DND-41 (cell line): Measurements from ENCODE around the gene FOXP1.

ENCODE experiments used
- ATAC-seq: fragments of 200-7000 bp; cut with Tn5 transposase; 3 replicates; pipeline ENCODE4 v1.9.1; 2021; ENCODE audit warnings: low read depth; ENCODE audit not compliant: insufficient read depth
- DNase-seq: peaks from one replicate; pipeline ENCODE4 v3.0.0-alpha.2; 2020
- H2AFZ ChIP-seq: 2 replicates; pipeline ENCODE4 v1.6.0; 2012; ENCODE audit warnings: low read depth, low read length
- H3K27ac ChIP-seq: 2 replicates; pipeline ENCODE4 v1.5.1; 2012; ENCODE audit warnings: low read length, inconsistent platforms
- H3K27me3 ChIP-seq: fragments of 200-600 bp; sonication (generic); 2 replicates; pipeline ENCODE4 v1.6.0; 2012; ENCODE audit warnings: low read length, mild to moderate bottlenecking, inconsistent platforms; ENCODE audit not compliant: insufficient read depth, poor library complexity
- H3K36me3 ChIP-seq: 2 replicates; pipeline ENCODE4 v1.5.1; 2012; ENCODE audit warnings: low read length, inconsistent platforms; ENCODE audit not compliant: insufficient read depth
- H3K4me1 ChIP-seq: 2 replicates; pipeline ENCODE4 v1.5.1; 2012; ENCODE audit warnings: mild to moderate bottlenecking, low read length; ENCODE audit not compliant: insufficient read depth
- H3K4me2 ChIP-seq: 2 replicates; pipeline ENCODE4 v1.6.0; 2012; ENCODE audit warnings: mild to moderate bottlenecking, moderate library complexity, low read length, inconsistent platforms; ENCODE audit not compliant: insufficient read depth
- H3K4me3 ChIP-seq, 2 experiments: fragments of 200-600 bp in 1 of 2; shearing (Covaris generic) in 1 of 2; 2 replicates each; pipeline ENCODE4 v1.5.1; 2012 to 2016; ENCODE audit warnings: inconsistent platforms in 2 of 2, low read length in 2 of 2, mild to moderate bottlenecking in 2 of 2, low read depth in 1 of 2, moderate library complexity in 1 of 2
- H3K79me2 ChIP-seq: 2 replicates; pipeline ENCODE4 v1.6.0; 2012; ENCODE audit warnings: low read length, inconsistent platforms; ENCODE audit not compliant: insufficient read depth
- H3K9ac ChIP-seq: 2 replicates; pipeline ENCODE4 v1.6.0; 2012; ENCODE audit warnings: low read depth, mild to moderate bottlenecking, inconsistent platforms, low read length, moderate library complexity
- H3K9me3 ChIP-seq: 2 replicates; pipeline ENCODE4 v1.5.1; 2012; ENCODE audit warnings: low read length, moderate library complexity, mild to moderate bottlenecking, inconsistent platforms; ENCODE audit not compliant: insufficient read depth, severe bottlenecking
- H4K20me1 ChIP-seq: 2 replicates; pipeline ENCODE4 v1.6.0; 2012; ENCODE audit warnings: low read length; ENCODE audit not compliant: insufficient read depth
- EZH2 ChIP-seq: IDR thresholded peaks from 3 replicates; pipeline ENCODE4 v1.6.1; 2012; ENCODE audit warnings: borderline replicate concordance, low read depth, mild to moderate bottlenecking, moderate library complexity, low read length, inconsistent platforms; ENCODE audit not compliant: severe bottlenecking
- TF ChIP-seq, protein P1 (sequence below): IDR thresholded peaks from 2 replicates; pipeline ENCODE4 v1.5.1; 2012; ENCODE audit warnings: borderline replicate concordance, low read length, moderate library complexity, mild to moderate bottlenecking; ENCODE audit not compliant: poor library complexity, severe bottlenecking; ENCODE audit errors: extremely low read depth

FOXP1 gene

GRCh38 chr3:71129611-71130431, 453.7 kb downstream of the FOXP1 start:
- Histone ChIP-seq H4K20me1 (0 out of 2 replicates have a peak, but pooled peaks cover 4% of the 10 kb centered on the region), H3K79me2 (peaks cover 64% of the 10 kb centered on the region), H3K4me3 (peak overlapping the region; percentile 56 to 67), H3K4me1 (peaks cover 53% of the 10 kb centered on the region), H3K27ac (peak overlapping the region; percentile 92), H3K27me3 (no peaks in the 10 kb centered on the region), H2AFZ (peak overlapping the region; percentile 73), H3K4me2 (peak overlapping the region; percentile 84), H3K9ac (peak overlapping the region; percentile 67), H3K36me3 (no peaks in the 10 kb centered on the region), H3K9me3 (no peaks in the 10 kb centered on the region)
- no peak for TF ChIP-seq EZH2
- TF ChIP-seq, protein P1, sequence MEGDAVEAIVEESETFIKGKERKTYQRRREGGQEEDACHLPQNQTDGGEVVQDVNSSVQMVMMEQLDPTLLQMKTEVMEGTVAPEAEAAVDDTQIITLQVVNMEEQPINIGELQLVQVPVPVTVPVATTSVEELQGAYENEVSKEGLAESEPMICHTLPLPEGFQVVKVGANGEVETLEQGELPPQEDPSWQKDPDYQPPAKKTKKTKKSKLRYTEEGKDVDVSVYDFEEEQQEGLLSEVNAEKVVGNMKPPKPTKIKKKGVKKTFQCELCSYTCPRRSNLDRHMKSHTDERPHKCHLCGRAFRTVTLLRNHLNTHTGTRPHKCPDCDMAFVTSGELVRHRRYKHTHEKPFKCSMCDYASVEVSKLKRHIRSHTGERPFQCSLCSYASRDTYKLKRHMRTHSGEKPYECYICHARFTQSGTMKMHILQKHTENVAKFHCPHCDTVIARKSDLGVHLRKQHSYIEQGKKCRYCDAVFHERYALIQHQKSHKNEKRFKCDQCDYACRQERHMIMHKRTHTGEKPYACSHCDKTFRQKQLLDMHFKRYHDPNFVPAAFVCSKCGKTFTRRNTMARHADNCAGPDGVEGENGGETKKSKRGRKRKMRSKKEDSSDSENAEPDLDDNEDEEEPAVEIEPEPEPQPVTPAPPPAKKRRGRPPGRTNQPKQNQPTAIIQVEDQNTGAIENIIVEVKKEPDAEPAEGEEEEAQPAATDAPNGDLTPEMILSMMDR, result no peak
- ATAC-seq (peak; percentile 20; the same call in 2 of the 3 replicates), DNase-seq (peak; percentile 24)

DNA sequence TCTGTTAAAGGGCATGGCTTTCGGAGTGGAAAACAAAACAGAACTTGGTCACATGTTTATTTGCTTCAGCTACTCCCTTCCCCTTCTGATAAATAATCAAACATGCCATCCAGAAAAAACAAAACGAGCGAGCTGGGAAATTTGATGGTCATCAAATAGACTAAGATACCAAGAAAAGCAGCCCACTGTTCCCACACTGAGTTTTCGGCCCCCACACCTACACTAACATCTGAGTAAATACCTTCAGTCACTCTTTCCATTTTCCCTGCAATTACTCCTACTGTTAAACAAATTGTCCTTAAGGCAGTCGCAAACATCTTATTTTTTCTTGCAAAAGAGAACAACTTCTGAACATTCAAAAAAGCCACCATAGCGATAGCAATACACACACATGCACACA, 454.6 kb downstream of the FOXP1 start:
- H3K9ac ChIP-seq, result peak overlapping the region; percentile 67

GRCh38 chr3:71127844-71128243, 455.7 kb downstream of the FOXP1 start:
- Histone ChIP-seq H3K36me3 (no peaks in the 10 kb centered on the region), H3K27me3 (no peaks in the 10 kb centered on the region), H3K4me1 (peaks cover 54% of the 10 kb centered on the region), H3K4me2 (peak overlapping the region; percentile 84), H3K9me3 (no peaks in the 10 kb centered on the region), H4K20me1 (peaks cover 10% of the 10 kb centered on the region; the same call in 1 of the 2 replicates), H3K79me2 (peaks cover 83% of the 10 kb centered on the region), H3K9ac (0 out of 2 replicates have a peak overlapping the region, but pooled peaks have one; percentile 0), H2AFZ (no peak overlapping the region), H3K27ac (peak overlapping the region; percentile 18; the same call in 1 of the 2 replicates), H3K4me3 (no peak overlapping the region)
- ATAC-seq, result no peak
- no peak for TF ChIP-seq EZH2
- TF ChIP-seq, protein P1, result no peak
- no peak for DNase-seq

More for the DNA sequence above, 454.6 kb downstream of the FOXP1 start:
- Histone ChIP-seq H3K9me3 (no peaks in the 10 kb centered on the region), H3K27me3 (no peaks in the 10 kb centered on the region), H3K79me2 (peaks cover 72% of the 10 kb centered on the region), H3K4me1 (peaks cover 54% of the 10 kb centered on the region), H3K4me3 (peak overlapping the region; percentile 56 to 67; a peak in 2 of 4 replicates), H3K27ac (peak overlapping the region; percentile 92), H4K20me1 (0 out of 2 replicates have a peak, but pooled peaks cover 4% of the 10 kb centered on the region), H2AFZ (no peak overlapping the region), H3K36me3 (no peaks in the 10 kb centered on the region), H3K4me2 (peak overlapping the region; percentile 84)
- no peak for ATAC-seq
- no peak for DNase-seq
- TF ChIP-seq, protein P1, result no peak
- TF ChIP-seq EZH2, result no peak
